Spinal cord (tissue), 10 donors: ENCODE data around the gene NRG3. TPM values are rescaled to one million over a fixed set of nuclear protein-coding genes. Genes with fewer than 3 reads are reported as not detected.
"Not testable (repeated sequence)": the region's sequence is repeated elsewhere in the genome, so short reads cannot be mapped to it uniquely, and the experiment has no call there.

Experiments used
- DNase-seq, 6 donors: peaks; one replicate each; pipeline versions ENCODE4 v3.0.0 to v3.0.0-alpha.2; 2013 to 2015; ENCODE audit warnings: low spot score in 6 of 6, low read depth in 4 of 6
- H3K27ac ChIP-seq: one replicate; pipeline ENCODE4 v1.5.1; 2013; ENCODE audit warnings: low read depth, low read length, control low read depth
- H3K27me3 ChIP-seq: one replicate; pipeline ENCODE4 v1.6.1; 2013; ENCODE audit warnings: low read length; ENCODE audit not compliant: control insufficient read depth, insufficient read depth
- H3K36me3 ChIP-seq: one replicate; pipeline ENCODE4 v1.6.1; 2013; ENCODE audit warnings: low read length; ENCODE audit not compliant: control insufficient read depth, insufficient read depth
- H3K4me1 ChIP-seq: one replicate; pipeline ENCODE4 v1.6.1; 2013; ENCODE audit warnings: low read length; ENCODE audit not compliant: control insufficient read depth, insufficient read depth
- H3K4me3 ChIP-seq: one replicate; pipeline ENCODE4 v1.5.1; 2013; ENCODE audit warnings: low read depth, low read length, control low read depth
- H3K9me3 ChIP-seq: one replicate; pipeline ENCODE4 v1.6.1; 2013; ENCODE audit warnings: low read length; ENCODE audit not compliant: control insufficient read depth, insufficient read depth
- whole genome bisulfite sequencing: methylation state at CpG from one replicate; pipeline ENCODE4 v1.1.5; 2013; ENCODE audit warnings: missing lambda C conversion rate; ENCODE audit not compliant: insufficient coverage; 5-methylcytosine and 5-hydroxymethylcytosine counted together
- polyA plus RNA-seq, 2 donors: library from polyadenylated mRNA; unstranded; fragments of 120-200 nt; gene quantifications; one replicate each; pipeline ENCODE4 v1.2.1, GENCODE V29; 2013; ENCODE audit not compliant: insufficient read length in 2 of 2
- total RNA-seq, 2 donors: library from RNA; depleted of rRNA in 1 of 2; stranded (reverse); fragments of 120-200 nt in 1 of 2; fragments of >200 nt in 1 of 2; gene quantifications; one replicate each; pipeline versions ENCODE4 v1.2.3 to v1.2.4, GENCODE V29; 2013 to 2014
- donor health status: healthy.

Gene NRG3
- total and polyA plus RNA-seq, 4 donors, result 10.2 to 53.9 (median 33.6) TPM

GRCh38 chr10:82040336-82040735, 165.3 kb downstream of the NRG3 start:
- no peak overlapping the region for H3K4me3 ChIP-seq
- peak in 1 of 6 donors; percentile 76 for DNase-seq
- no peaks in the 10 kb centered on the region for H3K27me3 ChIP-seq
- WGBS, result no CpG with 5 or more reads among the region's 1 CpG
- no peaks in the 10 kb centered on the region for H3K36me3 ChIP-seq
- H3K9me3 ChIP-seq, result no peaks in the 10 kb centered on the region
- no peak overlapping the region for H3K27ac ChIP-seq
- H3K4me1 ChIP-seq, result no peaks in the 10 kb centered on the region

GRCh38 chr10:82041018-82041417, 166.0 kb downstream of the NRG3 start:
- Histone ChIP-seq H3K9me3 (no peaks in the 10 kb centered on the region), H3K36me3 (no peaks in the 10 kb centered on the region), H3K4me3 (no peak overlapping the region), H3K4me1 (no peaks in the 10 kb centered on the region), H3K27me3 (no peaks in the 10 kb centered on the region), H3K27ac (no peak overlapping the region)
- WGBS, result no CpG with 5 or more reads among the region's 2 CpGs
- DNase-seq, result no peak

- Histone ChIP-seq H3K36me3 (no peaks in the 10 kb centered on the region), H3K4me1 (no peaks in the 10 kb centered on the region), H3K4me3 (no peak overlapping the region), H3K9me3 (no peaks in the 10 kb centered on the region), H3K27me3 (no peaks in the 10 kb centered on the region), H3K27ac (no peak overlapping the region)
- no CpG with 5 or more reads among the region's 1 CpG for WGBS
- peak in 1 of 6 donors; percentile 46 for DNase-seq
Measured at GRCh38 chr10:82056391-82056790, 181.4 kb downstream of the NRG3 start.

- 96% methylated on average over 3 of the region's 6 CpGs for WGBS
- not testable (repeated sequence) for H3K27me3 ChIP-seq, H3K27ac ChIP-seq, DNase-seq, H3K4me3 ChIP-seq, H3K9me3 ChIP-seq, H3K36me3 ChIP-seq, H3K4me1 ChIP-seq
Measured at GRCh38 chr10:82067192-82067591, 192.2 kb downstream of the NRG3 start.

GRCh38 chr10:82068501-82068900, 193.5 kb downstream of the NRG3 start:
- Histone ChIP-seq H3K4me1 (no peaks in the 10 kb centered on the region), H3K27ac (no peak overlapping the region), H3K36me3 (no peaks in the 10 kb centered on the region), H3K9me3 (no peaks in the 10 kb centered on the region), H3K4me3 (no peak overlapping the region), H3K27me3 (no peaks in the 10 kb centered on the region)
- WGBS, result 69% methylated on average over 1 of the region's 2 CpGs
- DNase-seq, result no peak

GRCh38 chr10:82071231-82071630, 196.2 kb downstream of the NRG3 start:
- DNase-seq, result no peak
- Histone ChIP-seq H3K27ac (no peak overlapping the region), H3K27me3 (no peaks in the 10 kb centered on the region), H3K9me3 (no peaks in the 10 kb centered on the region), H3K4me1 (no peaks in the 10 kb centered on the region), H3K36me3 (no peaks in the 10 kb centered on the region), H3K4me3 (no peak overlapping the region)
- WGBS, result 77% methylated on average over 2 of the region's 2 CpGs

- WGBS, result 80% methylated on average over 2 of the region's 4 CpGs
- no peaks in the 10 kb centered on the region for H3K27me3 ChIP-seq
- H3K27ac ChIP-seq, result no peak overlapping the region
- no peaks in the 10 kb centered on the region for H3K9me3 ChIP-seq
- no peak overlapping the region for H3K4me3 ChIP-seq
- H3K4me1 ChIP-seq, result no peaks in the 10 kb centered on the region
- no peak for DNase-seq
- no peaks in the 10 kb centered on the region for H3K36me3 ChIP-seq
Measured at GRCh38 chr10:82072124-82072523, 197.1 kb downstream of the NRG3 start.

GRCh38 chr10:82075605-82076004, 200.6 kb downstream of the NRG3 start:
- Histone ChIP-seq H3K4me1 (no peaks in the 10 kb centered on the region), H3K9me3 (no peaks in the 10 kb centered on the region), H3K27me3 (no peaks in the 10 kb centered on the region), H3K27ac (no peak overlapping the region), H3K4me3 (no peak overlapping the region), H3K36me3 (no peaks in the 10 kb centered on the region)
- no peak for DNase-seq
- 93% methylated on average over 3 of the region's 3 CpGs for WGBS

GRCh38 chr10:82084496-82084895, 209.5 kb downstream of the NRG3 start:
- no peak for DNase-seq
- no peaks in the 10 kb centered on the region for H3K9me3 ChIP-seq
- H3K4me3 ChIP-seq, result no peak overlapping the region
- H3K4me1 ChIP-seq, result no peaks in the 10 kb centered on the region
- WGBS, result no CpG with 5 or more reads among the region's 2 CpGs
- H3K27ac ChIP-seq, result no peak overlapping the region
- no peaks in the 10 kb centered on the region for H3K27me3 ChIP-seq
- H3K36me3 ChIP-seq, result no peaks in the 10 kb centered on the region

- Histone ChIP-seq H3K27me3 (no peaks in the 10 kb centered on the region), H3K36me3 (no peaks in the 10 kb centered on the region), H3K9me3 (no peaks in the 10 kb centered on the region), H3K4me3 (no peak overlapping the region), H3K27ac (no peak overlapping the region), H3K4me1 (no peaks in the 10 kb centered on the region)
- 61% methylated on average over 3 of the region's 7 CpGs for WGBS
- DNase-seq, result no peak
Measured at GRCh38 chr10:82084904-82085303, 209.9 kb downstream of the NRG3 start.
